SK-N-MC (cell line): ENCODE results near the gene ITGB1.

ENCODE experiments used
- DNase-seq: peaks from one replicate; pipeline ENCODE4 v3.0.0-alpha.2; 2011; ENCODE audit warnings: low read depth, low spot score
- H3K27ac ChIP-seq: fragments of 200-600 bp; sonication (generic); 2 replicates; pipeline ENCODE4 v1.5.1; 2016; ENCODE audit warnings: mixed run types
- H3K36me3 ChIP-seq: fragments of 200-600 bp; sonication (generic); 2 replicates; pipeline ENCODE4 v1.6.1; 2017; ENCODE audit warnings: antibody characterized with exemption, low read length, mixed read lengths; ENCODE audit not compliant: insufficient read depth
- H3K4me3 ChIP-seq: fragments of 200-600 bp; sonication (generic); 2 replicates; pipeline ENCODE4 v1.5.1; 2016
- H3K9ac ChIP-seq: fragments of 200-600 bp; sonication (generic); 2 replicates; pipeline ENCODE4 v1.8.0; 2017; ENCODE audit warnings: mixed run types, mixed read lengths; ENCODE audit not compliant: insufficient read length
- H3K9me3 ChIP-seq: fragments of 200-600 bp; sonication (generic); 2 replicates; pipeline ENCODE4 v1.6.1; 2017; ENCODE audit warnings: low read depth, mild to moderate bottlenecking, antibody characterized with exemption, low read length, moderate library complexity, mixed read lengths
- EZH2 ChIP-seq: fragments of 200-600 bp; sonication (generic); IDR thresholded peaks from one replicate; pipeline ENCODE4 v1.6.1; 2017; ENCODE audit warnings: antibody characterized with exemption
- FOXP2 ChIP-seq: optimal IDR thresholded peaks from 2 replicates; pipeline ENCODE3; 2011; ENCODE audit warnings: mild to moderate bottlenecking, moderate library complexity; ENCODE audit not compliant: insufficient read depth; ENCODE audit errors: extremely low read length, control extremely low read depth
- POLR2AphosphoS5 ChIP-seq: IDR thresholded peaks from 2 replicates; pipeline ENCODE4 v1.6.1; 2012; ENCODE audit warnings: mild to moderate bottlenecking, low read depth, low read length, borderline replicate concordance

ITGB1 gene

DNA sequence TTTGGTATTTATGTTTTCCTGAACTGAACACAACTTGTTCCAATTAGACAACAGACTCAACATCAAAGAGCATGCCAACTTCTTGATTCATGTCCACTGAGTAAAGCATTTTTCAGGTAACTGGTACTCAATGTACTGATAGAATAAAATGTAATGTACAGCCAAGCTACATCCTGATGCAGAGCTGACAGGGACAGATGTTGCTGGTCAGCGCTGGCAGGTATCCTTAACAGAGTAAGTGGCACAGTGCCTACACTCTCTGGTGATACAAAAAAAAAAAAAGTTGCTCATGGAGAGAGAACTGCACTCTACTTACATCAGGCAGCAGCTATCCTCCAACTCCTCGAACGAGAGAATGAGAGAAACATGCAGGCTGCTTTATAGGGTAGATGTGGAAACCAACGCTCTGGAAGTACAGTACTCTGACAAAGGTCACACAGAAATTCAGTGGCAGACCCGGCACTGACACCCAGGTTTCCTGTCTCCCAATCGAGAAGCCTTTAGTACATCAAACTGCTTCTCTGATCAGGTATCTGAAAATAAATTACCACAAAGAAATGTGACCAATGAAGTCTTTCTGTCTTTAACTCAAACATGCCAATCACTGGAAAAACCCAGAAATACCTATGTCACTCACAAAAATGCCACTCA, 4.6 kb downstream of the ITGB1 start:
- Histone ChIP-seq H3K4me3 (no peak overlapping the region), H3K27ac (0 out of 2 replicates have a peak overlapping the region, but pooled peaks have one; percentile 9), H3K36me3 (no peaks in the 10 kb centered on the region), H3K9ac (no peak overlapping the region), H3K9me3 (no peaks in the 10 kb centered on the region)
- DNase-seq: no peak
- no peak for TF ChIP-seq POLR2AphosphoS5
- TF ChIP-seq EZH2: no peak
- no peak for TF ChIP-seq FOXP2

DNA sequence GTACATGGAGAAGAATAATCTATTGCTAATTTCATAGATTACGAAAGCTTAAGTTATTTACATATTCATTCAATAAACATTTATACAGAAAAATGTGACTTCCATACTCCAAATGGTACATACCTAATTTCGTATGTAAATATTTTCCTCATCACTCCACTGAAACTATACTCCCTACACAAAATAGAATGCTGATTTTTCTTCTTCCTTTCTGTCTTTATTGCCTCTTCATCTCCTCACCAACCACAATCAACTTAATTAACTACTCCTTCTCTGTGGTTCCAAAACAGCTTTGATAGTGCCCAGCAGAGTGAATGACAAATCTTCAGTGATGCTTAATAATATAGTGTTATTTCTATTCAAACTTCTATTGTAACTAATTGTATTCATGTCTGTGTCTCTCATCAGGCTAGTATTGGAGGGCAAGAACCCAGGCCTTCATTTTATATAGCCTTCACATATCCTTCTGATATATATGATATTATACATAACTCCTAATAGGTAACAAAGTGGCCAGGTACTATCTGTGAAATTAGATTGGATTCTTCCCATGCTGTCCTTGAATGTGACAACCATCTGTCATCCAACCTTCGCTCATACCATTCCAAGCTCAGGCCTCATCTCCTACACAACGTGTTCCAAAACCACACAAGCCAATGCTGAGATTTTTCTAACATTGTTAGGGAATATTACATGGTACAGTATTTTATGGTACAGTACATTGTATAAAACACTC, 5.3 kb downstream of the ITGB1 start:
- Histone ChIP-seq H3K9me3 (no peaks in the 10 kb centered on the region), H3K36me3 (no peaks in the 10 kb centered on the region), H3K9ac (no peak overlapping the region), H3K4me3 (no peak overlapping the region), H3K27ac (0 out of 2 replicates have a peak overlapping the region, but pooled peaks have one; percentile 9)
- DNase-seq: no peak
- TF ChIP-seq POLR2AphosphoS5 (no peak), EZH2 (no peak), FOXP2 (no peak)

DNA sequence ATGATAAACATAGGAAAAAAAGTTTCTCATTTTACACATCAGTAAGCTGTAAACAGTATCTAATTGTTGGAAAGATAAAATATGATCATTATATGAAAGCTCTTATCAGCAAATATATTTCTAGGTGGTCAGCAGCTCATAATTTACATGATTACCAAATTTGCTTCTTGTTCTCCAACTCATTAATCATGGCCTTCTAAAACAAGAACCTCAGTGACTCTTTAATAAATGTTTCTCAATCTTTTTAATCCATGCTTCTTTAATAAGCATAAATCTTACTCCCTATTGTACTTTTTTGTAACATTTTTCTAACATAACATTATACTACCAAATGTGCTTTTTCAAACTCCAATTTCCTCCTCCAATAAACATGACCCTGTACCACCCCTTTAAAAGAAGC, 5.9 kb downstream of the ITGB1 start:
- TF ChIP-seq EZH2 (no peak), FOXP2 (no peak), POLR2AphosphoS5 (no peak)
- H3K9me3 ChIP-seq: no peaks in the 10 kb centered on the region
- DNase-seq: no peak
- H3K27ac ChIP-seq: no peak overlapping the region
- no peak overlapping the region for H3K9ac ChIP-seq
- H3K4me3 ChIP-seq: no peak overlapping the region
- no peaks in the 10 kb centered on the region for H3K36me3 ChIP-seq

DNA sequence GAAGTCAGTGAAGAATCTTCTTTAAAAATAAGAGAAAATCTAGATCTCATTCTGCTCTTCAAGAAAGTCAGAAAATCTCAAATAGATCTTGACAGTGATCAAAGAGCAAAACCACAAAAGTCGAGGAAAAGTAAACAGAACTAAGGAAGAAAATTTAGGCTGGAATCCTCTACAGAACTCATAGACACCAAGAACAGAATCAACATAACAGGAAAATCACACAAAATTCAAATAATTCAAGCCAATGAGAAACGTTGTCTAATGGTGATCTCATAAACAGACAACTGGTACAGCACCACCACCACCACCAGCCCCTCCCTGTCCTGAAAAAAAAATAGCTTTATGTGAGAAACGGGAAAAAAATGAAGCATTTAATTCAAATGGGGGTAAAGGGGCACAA, 6.9 kb downstream of the ITGB1 start:
- H3K9ac ChIP-seq: no peak overlapping the region
- no peaks in the 10 kb centered on the region for H3K36me3 ChIP-seq
- no peak overlapping the region for H3K4me3 ChIP-seq
- H3K27ac ChIP-seq: no peak overlapping the region
- DNase-seq: no peak
- no peaks in the 10 kb centered on the region for H3K9me3 ChIP-seq
- TF ChIP-seq EZH2 (no peak), POLR2AphosphoS5 (no peak), FOXP2 (no peak)

DNA sequence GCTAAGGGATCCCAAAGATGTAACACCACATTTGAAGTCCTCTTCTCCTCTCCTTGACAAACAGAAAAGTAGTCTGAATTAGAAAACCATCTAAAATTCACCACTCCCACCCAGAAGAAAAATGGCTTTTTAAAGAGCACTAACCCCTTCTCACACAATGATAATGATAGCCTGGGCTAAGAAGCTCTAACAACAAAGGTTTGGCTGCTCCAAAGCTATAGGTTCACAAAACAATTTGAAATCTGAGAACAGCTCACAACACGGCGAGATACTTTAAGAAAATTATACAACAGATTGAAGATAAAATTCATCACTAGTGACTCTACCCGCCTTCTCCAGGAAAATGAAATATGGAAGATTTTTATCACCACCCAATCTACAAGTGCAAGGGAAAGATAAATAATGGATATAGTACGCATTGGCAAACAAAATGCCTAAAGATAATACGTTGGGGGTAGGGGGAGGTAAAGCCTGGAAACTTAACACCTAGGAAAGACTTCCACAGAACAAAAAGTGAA, 7.4 kb downstream of the ITGB1 start:
- Histone ChIP-seq H3K4me3 (no peak overlapping the region), H3K27ac (no peak overlapping the region), H3K9ac (no peak overlapping the region), H3K36me3 (no peaks in the 10 kb centered on the region), H3K9me3 (no peaks in the 10 kb centered on the region)
- DNase-seq: no peak
- no peak for TF ChIP-seq FOXP2
- TF ChIP-seq POLR2AphosphoS5: no peak
- TF ChIP-seq EZH2: no peak

DNA sequence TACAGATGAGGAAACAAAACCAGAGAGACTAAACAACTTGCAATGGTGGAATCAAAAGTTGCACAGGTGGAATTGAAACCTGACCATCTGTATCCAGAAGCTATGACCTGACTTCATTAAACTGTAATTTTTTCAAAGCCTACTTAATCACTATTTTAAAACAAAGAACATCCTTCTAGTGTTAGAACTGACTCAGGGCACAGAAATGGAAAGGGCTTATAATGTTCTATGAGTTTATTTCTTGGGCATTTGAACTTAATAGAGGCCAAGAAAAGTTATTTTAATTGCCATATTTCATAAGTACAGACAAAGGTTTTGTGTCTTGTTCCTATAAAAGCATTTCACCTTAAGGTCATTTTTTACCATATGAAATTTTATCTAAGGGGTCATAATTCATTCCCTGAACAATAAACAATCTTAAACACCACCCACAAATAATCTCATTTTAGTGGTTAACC, 8.8 kb downstream of the ITGB1 start:
- Histone ChIP-seq H3K9ac (no peak overlapping the region), H3K4me3 (no peak overlapping the region), H3K36me3 (no peaks in the 10 kb centered on the region), H3K27ac (no peak overlapping the region), H3K9me3 (no peaks in the 10 kb centered on the region)
- TF ChIP-seq EZH2 (no peak), FOXP2 (no peak), POLR2AphosphoS5 (no peak)
- no peak for DNase-seq

DNA sequence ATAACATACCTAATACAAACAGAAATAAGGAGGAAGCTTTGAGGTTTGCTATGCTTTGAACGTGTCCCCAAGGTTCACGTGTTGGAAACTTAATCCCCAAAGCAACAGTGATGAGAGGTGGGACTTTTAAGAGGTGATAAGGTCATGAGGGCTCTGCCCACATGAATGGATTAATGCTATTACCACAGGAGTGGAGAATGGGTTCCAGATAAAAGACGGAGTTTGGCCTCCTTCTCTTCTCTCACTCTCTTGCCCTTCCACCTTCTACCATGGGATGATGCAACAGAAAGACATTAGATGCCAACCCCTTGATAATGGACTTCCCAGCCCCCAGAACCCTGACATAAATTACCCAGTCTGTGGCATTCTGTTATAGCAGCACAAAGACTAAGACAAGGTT, 9.6 kb downstream of the ITGB1 start:
- no peak for DNase-seq
- Histone ChIP-seq H3K27ac (no peak overlapping the region), H3K4me3 (no peak overlapping the region), H3K9me3 (no peaks in the 10 kb centered on the region), H3K9ac (no peak overlapping the region), H3K36me3 (no peaks in the 10 kb centered on the region)
- TF ChIP-seq POLR2AphosphoS5: no peak
- no peak for TF ChIP-seq FOXP2
- no peak for TF ChIP-seq EZH2

DNA sequence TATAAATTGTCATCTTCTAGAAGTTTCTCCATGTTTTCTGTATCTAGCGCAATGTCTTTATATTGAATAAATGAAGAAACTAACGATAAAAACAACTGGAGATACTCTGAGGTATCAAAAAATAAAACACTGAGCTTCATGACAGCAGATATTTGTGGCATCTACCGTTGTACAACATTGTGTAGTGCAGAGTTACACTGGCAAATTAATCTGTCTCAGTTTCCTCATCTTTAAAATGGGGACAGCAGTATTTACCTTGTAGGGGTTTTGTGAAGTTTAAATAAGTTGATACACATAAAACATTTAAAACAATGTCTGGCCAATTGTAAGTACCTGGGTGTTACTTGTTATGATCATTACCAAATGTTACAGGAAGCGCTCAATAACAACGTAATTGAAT, 10.4 kb downstream of the ITGB1 start:
- no peaks in the 10 kb centered on the region for H3K36me3 ChIP-seq
- H3K4me3 ChIP-seq: no peak overlapping the region
- no peak for DNase-seq
- no peak overlapping the region for H3K27ac ChIP-seq
- H3K9ac ChIP-seq: no peak overlapping the region
- H3K9me3 ChIP-seq: no peaks in the 10 kb centered on the region
- no peak for TF ChIP-seq POLR2AphosphoS5
- no peak for TF ChIP-seq EZH2
- no peak for TF ChIP-seq FOXP2

DNA sequence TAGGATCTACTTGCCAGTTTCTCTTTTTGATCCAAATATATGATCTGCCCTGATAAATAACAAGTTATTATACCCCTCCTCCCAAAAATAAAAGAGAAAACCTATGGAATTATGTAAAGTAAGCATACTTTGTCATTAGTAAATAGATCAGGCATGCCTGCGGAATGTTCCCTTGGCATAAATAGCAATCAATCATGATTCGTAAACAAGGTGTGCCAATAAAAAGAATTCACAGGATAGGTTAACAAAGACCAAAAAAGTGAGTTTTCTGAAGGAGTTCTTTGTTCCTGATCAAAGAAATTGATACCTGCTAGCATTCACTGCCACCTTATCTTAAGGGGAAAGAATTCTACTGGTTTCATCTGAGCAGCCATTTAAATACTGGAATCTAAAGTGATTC, 11.9 kb downstream of the ITGB1 start:
- Histone ChIP-seq H3K36me3 (no peaks in the 10 kb centered on the region), H3K9me3 (no peaks in the 10 kb centered on the region), H3K27ac (no peak overlapping the region), H3K9ac (no peak overlapping the region), H3K4me3 (no peak overlapping the region)
- TF ChIP-seq POLR2AphosphoS5 (no peak), FOXP2 (no peak), EZH2 (no peak)
- no peak for DNase-seq
